Prostate gland (tissue), 2 donors: Measurements from ENCODE around the gene FIP1L1.

Experiments used
- CTCF ChIP-seq, 4 experiments: fragments of 200-600 bp in 2 of 4; fragments of 450-650 bp in 2 of 4; sonication (generic) in 2 of 4; IDR thresholded peaks; 1 replicate in 3 of 4; 2 replicates in 1 of 4; pipeline ENCODE4 v1.5.1; 2016 to 2019; ENCODE audit warnings: antibody characterized with exemption in 4 of 4, mild to moderate bottlenecking in 2 of 4, moderate library complexity in 2 of 4
- POLR2A ChIP-seq: fragments of 450-650 bp; IDR thresholded peaks from one replicate; pipeline ENCODE4 v1.6.1; 2016; ENCODE audit warnings: antibody characterized with exemption, mild to moderate bottlenecking
- POLR2AphosphoS5 ChIP-seq: sonication (generic); formaldehyde crosslinking; IDR thresholded peaks from one replicate; pipeline ENCODE4 v1.6.1; 2017; ENCODE audit warnings: antibody characterized with exemption

GRCh38 chr4:53478671-53479456 lies 101.4 kb downstream of the FIP1L1 start:
- no peak for TF ChIP-seq CTCF (IDR thresholded peaks at IDR 0.05)
- TF ChIP-seq POLR2AphosphoS5: no peak
- no peak for TF ChIP-seq POLR2A
